Measurements from ENCODE around the gene PLXNA1. TPM values are rescaled to one million over a fixed set of nuclear protein-coding genes. Genes with fewer than 3 reads are reported as not detected.

Gene PLXNA1
- total RNA-seq, 3 donors from 2014 or later (not counting 1 experiment from before 2014, with no cell fraction given), result 2.5 to 4.3 (median 2.8) TPM

DNA sequence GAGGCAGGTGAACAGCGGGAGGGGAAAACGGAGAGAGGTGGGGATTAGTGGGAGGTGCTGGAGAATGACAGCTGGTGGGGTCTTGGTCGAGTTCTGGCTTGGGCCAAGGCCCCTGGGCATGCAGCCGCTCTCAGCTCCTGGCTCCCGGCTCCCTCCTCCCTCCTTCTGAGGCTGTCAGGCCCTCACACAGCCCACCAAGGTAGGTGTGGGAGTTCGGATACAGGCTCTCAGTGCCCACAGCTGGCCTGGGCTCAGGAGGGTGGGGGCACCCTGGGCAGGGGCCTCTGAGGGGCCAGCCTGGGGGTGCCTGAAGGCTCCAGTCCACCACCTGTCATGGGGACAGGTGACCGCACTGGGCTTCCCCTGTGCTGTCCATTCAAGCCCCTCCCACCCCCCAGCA, 39.9 kb downstream of the PLXNA1 start:
- Histone ChIP-seq H3K4me1 (ENCODE audit: control insufficient read depth, insufficient read depth, low read length) (no peaks in the 10 kb centered on the region), H3K27ac (ENCODE audit: low read length) (no peak overlapping the region), H3K9me3 (ENCODE audit: control insufficient read depth, insufficient read depth, low read length) (no peaks in the 10 kb centered on the region), H3K36me3 (ENCODE audit: control insufficient read depth, insufficient read depth, low read length) (no peaks in the 10 kb centered on the region), H3K4me3 (ENCODE audit: low read length) (no peak overlapping the region), H3K27me3 (ENCODE audit: control insufficient read depth, insufficient read depth, low read length) (no peaks in the 10 kb centered on the region)
- no peaks in the 10 kb centered on the region for H3K4me1 Mint-ChIP-seq
- intact Hi-C loops (cut with micrococcal nuclease), result no loop called here
- H3K4me3 Mint-ChIP-seq, result no peak overlapping the region
- TF ChIP-seq, protein P1, sequence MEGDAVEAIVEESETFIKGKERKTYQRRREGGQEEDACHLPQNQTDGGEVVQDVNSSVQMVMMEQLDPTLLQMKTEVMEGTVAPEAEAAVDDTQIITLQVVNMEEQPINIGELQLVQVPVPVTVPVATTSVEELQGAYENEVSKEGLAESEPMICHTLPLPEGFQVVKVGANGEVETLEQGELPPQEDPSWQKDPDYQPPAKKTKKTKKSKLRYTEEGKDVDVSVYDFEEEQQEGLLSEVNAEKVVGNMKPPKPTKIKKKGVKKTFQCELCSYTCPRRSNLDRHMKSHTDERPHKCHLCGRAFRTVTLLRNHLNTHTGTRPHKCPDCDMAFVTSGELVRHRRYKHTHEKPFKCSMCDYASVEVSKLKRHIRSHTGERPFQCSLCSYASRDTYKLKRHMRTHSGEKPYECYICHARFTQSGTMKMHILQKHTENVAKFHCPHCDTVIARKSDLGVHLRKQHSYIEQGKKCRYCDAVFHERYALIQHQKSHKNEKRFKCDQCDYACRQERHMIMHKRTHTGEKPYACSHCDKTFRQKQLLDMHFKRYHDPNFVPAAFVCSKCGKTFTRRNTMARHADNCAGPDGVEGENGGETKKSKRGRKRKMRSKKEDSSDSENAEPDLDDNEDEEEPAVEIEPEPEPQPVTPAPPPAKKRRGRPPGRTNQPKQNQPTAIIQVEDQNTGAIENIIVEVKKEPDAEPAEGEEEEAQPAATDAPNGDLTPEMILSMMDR (IDR thresholded peaks at IDR 0.05), result no peak
- ATAC-seq (no peak), DNase-seq (no peak)
- no peak overlapping the region for H3K27ac Mint-ChIP-seq
- whole genome bisulfite sequencing (ENCODE audit: insufficient coverage), result 95% methylated on average over 7 of the region's 7 CpGs
- H3K9me3 Mint-ChIP-seq, result no peaks in the 10 kb centered on the region
- H3K27me3 Mint-ChIP-seq (ENCODE audit: low read depth in 2 of 2), result no peaks in the 10 kb centered on the region
- H3K36me3 Mint-ChIP-seq, result no peaks in the 10 kb centered on the region

DNA sequence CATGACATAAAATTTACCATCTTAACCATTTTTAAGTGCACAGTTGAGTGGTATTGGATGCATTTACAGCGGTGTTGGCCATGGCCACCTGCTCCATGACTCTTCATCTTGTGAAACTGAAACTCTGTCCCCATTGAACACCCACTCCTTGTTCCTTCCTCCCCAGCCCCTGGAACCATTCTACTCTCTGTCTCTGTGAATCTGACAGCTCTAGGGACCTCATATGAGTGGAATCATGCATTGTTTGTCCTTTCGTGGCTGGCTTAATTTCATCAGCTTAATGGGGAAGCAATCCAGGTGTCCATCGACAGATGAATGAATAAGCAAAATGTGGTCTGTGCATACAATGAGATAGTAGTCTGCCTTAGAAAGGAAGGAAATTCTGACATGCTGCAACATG, 42.5 kb downstream of the PLXNA1 start:
- TF ChIP-seq, protein P1 (IDR thresholded peaks at IDR 0.05), result no peak
- DNase-seq (no peak), ATAC-seq (no peak)
- Histone ChIP-seq H3K27me3 (ENCODE audit: control insufficient read depth, insufficient read depth, low read length) (no peaks in the 10 kb centered on the region), H3K4me1 (ENCODE audit: control insufficient read depth, insufficient read depth, low read length) (no peaks in the 10 kb centered on the region), H3K27ac (ENCODE audit: low read length) (no peak overlapping the region), H3K9me3 (ENCODE audit: control insufficient read depth, insufficient read depth, low read length) (no peaks in the 10 kb centered on the region), H3K36me3 (ENCODE audit: control insufficient read depth, insufficient read depth, low read length) (no peaks in the 10 kb centered on the region), H3K4me3 (ENCODE audit: low read length) (no peak overlapping the region)
- 35% methylated on average over 3 of the region's 3 CpGs for WGBS (ENCODE audit: insufficient coverage)
- Mint-ChIP-seq H3K27ac (no peak overlapping the region), H3K4me1 (no peaks in the 10 kb centered on the region), H3K9me3 (no peaks in the 10 kb centered on the region), H3K27me3 (ENCODE audit: low read depth in 2 of 2) (no peaks in the 10 kb centered on the region), H3K4me3 (no peak overlapping the region), H3K36me3 (no peaks in the 10 kb centered on the region)
- intact Hi-C loops (cut with micrococcal nuclease), result no loop called here

DNA sequence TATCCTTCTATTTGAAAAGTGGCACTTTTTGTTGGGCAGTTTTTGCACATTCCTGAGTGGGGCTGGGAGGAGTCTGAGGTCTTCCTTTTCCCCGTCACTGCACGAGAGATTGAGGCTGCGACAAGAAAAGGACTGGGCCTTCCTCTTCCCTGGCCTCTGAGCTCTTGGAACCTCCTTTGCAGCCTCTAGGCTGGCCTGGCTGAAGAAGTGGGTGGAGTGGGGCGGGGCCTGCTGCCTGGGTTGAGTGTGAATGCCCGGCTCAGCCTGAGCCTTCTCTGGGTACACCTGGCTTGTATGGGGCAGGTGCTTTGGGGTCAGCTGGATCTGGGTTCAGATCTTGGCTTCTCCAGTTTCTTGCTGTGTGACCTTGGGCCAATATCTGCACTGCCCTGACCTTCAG, 43.1 kb downstream of the PLXNA1 start:
- no peak overlapping the region for H3K27ac Mint-ChIP-seq
- no peaks in the 10 kb centered on the region for H3K9me3 Mint-ChIP-seq
- no peaks in the 10 kb centered on the region for H3K27me3 Mint-ChIP-seq (ENCODE audit: low read depth in 2 of 2)

DNA sequence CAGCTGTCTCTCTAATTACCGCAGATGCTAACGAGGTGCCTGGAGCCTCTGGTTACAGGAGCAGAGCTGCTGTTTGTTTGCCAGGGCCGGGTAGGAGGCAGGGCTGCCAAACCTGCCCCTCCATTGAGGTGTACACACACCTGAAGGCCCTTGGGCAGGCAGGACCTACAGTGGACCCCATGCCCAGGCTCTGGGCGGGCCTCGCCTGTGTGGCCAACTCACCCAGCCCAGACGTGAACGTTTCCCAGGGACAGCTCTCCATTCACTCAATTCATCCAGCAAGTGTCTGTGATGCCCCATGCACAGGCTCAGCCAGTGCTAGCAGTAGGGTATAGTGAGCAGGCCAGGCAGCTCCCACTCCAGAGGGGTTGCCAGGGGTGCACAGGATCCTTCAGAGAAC, 43.7 kb downstream of the PLXNA1 start:
- no peaks in the 10 kb centered on the region for H3K4me1 ChIP-seq (ENCODE audit: control insufficient read depth, insufficient read depth, low read length)
- 92% methylated on average over 7 of the region's 7 CpGs for WGBS (ENCODE audit: insufficient coverage)
- intact Hi-C loops (cut with micrococcal nuclease), result no loop called here
- no peaks in the 10 kb centered on the region for H3K36me3 Mint-ChIP-seq
- no peak overlapping the region for H3K4me3 Mint-ChIP-seq
- TF ChIP-seq, protein P1 (IDR thresholded peaks at IDR 0.05), result no peak
- no peaks in the 10 kb centered on the region for H3K27me3 Mint-ChIP-seq (ENCODE audit: low read depth in 2 of 2)
- no peaks in the 10 kb centered on the region for H3K4me1 Mint-ChIP-seq
- H3K9me3 ChIP-seq (ENCODE audit: control insufficient read depth, insufficient read depth, low read length), result no peaks in the 10 kb centered on the region
- H3K27me3 ChIP-seq (ENCODE audit: control insufficient read depth, insufficient read depth, low read length), result no peaks in the 10 kb centered on the region
- no peak overlapping the region for H3K4me3 ChIP-seq (ENCODE audit: low read length)
- no peaks in the 10 kb centered on the region for H3K36me3 ChIP-seq (ENCODE audit: control insufficient read depth, insufficient read depth, low read length)
- no peak overlapping the region for H3K27ac Mint-ChIP-seq
- H3K27ac ChIP-seq (ENCODE audit: low read length), result no peak overlapping the region
- no peaks in the 10 kb centered on the region for H3K9me3 Mint-ChIP-seq
- DNase-seq, result no peak
- no peak for ATAC-seq

More for the DNA sequence above, 43.1 kb downstream of the PLXNA1 start:
- no peak overlapping the region for H3K4me3 Mint-ChIP-seq
- DNase-seq (no peak), ATAC-seq (no peak)
- WGBS (ENCODE audit: insufficient coverage), result 79% methylated on average over 5 of the region's 5 CpGs
- H3K36me3 Mint-ChIP-seq, result no peaks in the 10 kb centered on the region
- H3K27ac ChIP-seq (ENCODE audit: low read length), result no peak overlapping the region
- H3K9me3 ChIP-seq (ENCODE audit: control insufficient read depth, insufficient read depth, low read length), result no peaks in the 10 kb centered on the region
- TF ChIP-seq, protein P1 (IDR thresholded peaks at IDR 0.05), result no peak
- intact Hi-C loops (cut with micrococcal nuclease), result no loop called here
- H3K36me3 ChIP-seq (ENCODE audit: control insufficient read depth, insufficient read depth, low read length), result no peaks in the 10 kb centered on the region
- H3K27me3 ChIP-seq (ENCODE audit: control insufficient read depth, insufficient read depth, low read length), result no peaks in the 10 kb centered on the region
- H3K4me3 ChIP-seq (ENCODE audit: low read length), result no peak overlapping the region
- no peaks in the 10 kb centered on the region for H3K4me1 ChIP-seq (ENCODE audit: control insufficient read depth, insufficient read depth, low read length)
- no peaks in the 10 kb centered on the region for H3K4me1 Mint-ChIP-seq
